ENCODE measurements around the gene IL17RB.

The IL17RB gene

GRCh38 chr3:53865732-53866499 lies 19.5 kb downstream of the IL17RB start:
- DNase-seq: no peak

GRCh38 chr3:53880396-53881345 lies 34.3 kb downstream of the IL17RB start:
- DNase-seq: no peak

GRCh38 chr3:53881691-53882593 lies 35.6 kb downstream of the IL17RB start, which contains the start of gene ACTR8:
Gene ACTR8 (minus strand): TSS chr3:53882152. CDS start chr3:53882101, 51 bp downstream.
- DNase-seq: peak; percentile 88

- DNase-seq: no peak
These were observed 36.6 kb downstream of the IL17RB start for GRCh38 chr3:53883008-53883407.

GRCh38 chr3:53884623-53885022 lies 38.3 kb downstream of the IL17RB start:
- DNase-seq: no peak

- no peak for DNase-seq
These were observed 38.9 kb downstream of the IL17RB start for GRCh38 chr3:53885239-53885638.

- no peak for DNase-seq
These were observed 41.1 kb downstream of the IL17RB start for GRCh38 chr3:53887446-53887845.

GRCh38 chr3:53888232-53888631 lies 41.9 kb downstream of the IL17RB start:
- no peak for DNase-seq

GRCh38 chr3:53890726-53891475 lies 44.5 kb downstream of the IL17RB start:
- DNase-seq: peak; percentile 50

GRCh38 chr3:53891497-53892285 lies 45.3 kb downstream of the IL17RB start, which contains the start of gene SELENOK:
Gene SELENOK (minus strand): TSS chr3:53891859.
- peak; percentile 97 for DNase-seq

- no peak for DNase-seq
These were observed 45.9 kb downstream of the IL17RB start for GRCh38 chr3:53892286-53892637.

GRCh38 chr3:53899750-53900149 lies 53.4 kb downstream of the IL17RB start:
- DNase-seq: no peak

- no peak for DNase-seq
These were observed 54.4 kb downstream of the IL17RB start for GRCh38 chr3:53900666-53901331.

- DNase-seq: no peak
These were observed 55.7 kb downstream of the IL17RB start for GRCh38 chr3:53902067-53902466.

GRCh38 chr3:53902711-53903110 lies 56.3 kb downstream of the IL17RB start:
- DNase-seq: no peak

GRCh38 chr3:53913401-53913800 lies 67.0 kb downstream of the IL17RB start:
- no peak for DNase-seq

All from activated naive CD4-positive, alpha-beta T cell treated with Interleukin-2 at 50 U/mL for 16 hours (primary cell).